WTC11 (cell line): ENCODE measurements around the gene IL18BP.

Experiments used
- NFE2L1 ChIP-seq: sonication (generic); formaldehyde crosslinking; IDR thresholded peaks from 2 replicates; pipeline ENCODE4 v1.8.1; 2023; ENCODE audit warnings: missing genetic modification reagents
- TF ChIP-seq, protein P1 (sequence below): fragments of 200-600 bp; IDR thresholded peaks from 2 replicates; pipeline ENCODE4 v1.8.0; 2022; ENCODE audit warnings: antibody characterized with exemption
- TF ChIP-seq, protein P2 (sequence below): sonication (generic); formaldehyde crosslinking; IDR thresholded peaks from 2 replicates; pipeline ENCODE4 v1.8.1; 2023; ENCODE audit warnings: mild to moderate bottlenecking, missing genetic modification reagents, moderate library complexity

DNA sequence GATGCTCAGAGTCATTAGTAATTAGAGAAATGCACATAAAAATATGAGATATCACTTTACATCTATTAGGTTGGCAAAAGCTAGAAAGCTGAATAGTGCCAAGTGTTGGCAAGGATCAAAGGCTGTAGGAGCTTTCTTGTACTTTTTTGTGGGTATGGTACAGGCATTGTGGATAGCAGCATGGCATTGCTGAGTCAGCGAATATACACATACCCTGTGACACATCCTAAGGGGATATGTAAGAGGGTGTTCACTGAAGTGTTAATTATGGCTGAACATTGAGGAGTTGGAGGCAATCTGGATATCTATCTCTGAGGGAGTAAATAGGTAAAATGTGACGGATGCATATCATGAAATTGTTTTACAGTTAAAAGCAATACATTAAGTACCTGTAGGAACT, 27.0 kb upstream of the IL18BP start:
- TF ChIP-seq, protein P1, sequence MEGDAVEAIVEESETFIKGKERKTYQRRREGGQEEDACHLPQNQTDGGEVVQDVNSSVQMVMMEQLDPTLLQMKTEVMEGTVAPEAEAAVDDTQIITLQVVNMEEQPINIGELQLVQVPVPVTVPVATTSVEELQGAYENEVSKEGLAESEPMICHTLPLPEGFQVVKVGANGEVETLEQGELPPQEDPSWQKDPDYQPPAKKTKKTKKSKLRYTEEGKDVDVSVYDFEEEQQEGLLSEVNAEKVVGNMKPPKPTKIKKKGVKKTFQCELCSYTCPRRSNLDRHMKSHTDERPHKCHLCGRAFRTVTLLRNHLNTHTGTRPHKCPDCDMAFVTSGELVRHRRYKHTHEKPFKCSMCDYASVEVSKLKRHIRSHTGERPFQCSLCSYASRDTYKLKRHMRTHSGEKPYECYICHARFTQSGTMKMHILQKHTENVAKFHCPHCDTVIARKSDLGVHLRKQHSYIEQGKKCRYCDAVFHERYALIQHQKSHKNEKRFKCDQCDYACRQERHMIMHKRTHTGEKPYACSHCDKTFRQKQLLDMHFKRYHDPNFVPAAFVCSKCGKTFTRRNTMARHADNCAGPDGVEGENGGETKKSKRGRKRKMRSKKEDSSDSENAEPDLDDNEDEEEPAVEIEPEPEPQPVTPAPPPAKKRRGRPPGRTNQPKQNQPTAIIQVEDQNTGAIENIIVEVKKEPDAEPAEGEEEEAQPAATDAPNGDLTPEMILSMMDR: no peak
- TF ChIP-seq, protein P2, sequence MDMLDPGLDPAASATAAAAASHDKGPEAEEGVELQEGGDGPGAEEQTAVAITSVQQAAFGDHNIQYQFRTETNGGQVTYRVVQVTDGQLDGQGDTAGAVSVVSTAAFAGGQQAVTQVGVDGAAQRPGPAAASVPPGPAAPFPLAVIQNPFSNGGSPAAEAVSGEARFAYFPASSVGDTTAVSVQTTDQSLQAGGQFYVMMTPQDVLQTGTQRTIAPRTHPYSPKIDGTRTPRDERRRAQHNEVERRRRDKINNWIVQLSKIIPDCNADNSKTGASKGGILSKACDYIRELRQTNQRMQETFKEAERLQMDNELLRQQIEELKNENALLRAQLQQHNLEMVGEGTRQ: no peak
- no peak for TF ChIP-seq NFE2L1 (CRISPR knock-in tag)
